ENCODE measurements around the gene NFIA.
A peak's percentile ranks its signal among the peaks of the same experiment; 100 is the strongest.

Gene NFIA

GRCh38 chr1:61174060-61174795, 91.9 kb downstream of the NFIA start:
- DNase-seq (ENCODE audit: low read depth) = no peak
- H3K4me3 ChIP-seq (ENCODE audit: low read length) = no peak overlapping the region
- TF ChIP-seq CTCF (conservative IDR thresholded peaks at IDR 0.05; ENCODE audit: low read depth, low read length) = no peak

GRCh38 chr1:61175976-61176375, 93.6 kb downstream of the NFIA start:
- DNase-seq (ENCODE audit: low read depth) = no peak
- no peak overlapping the region for H3K4me3 ChIP-seq (ENCODE audit: low read length)
- no peak for TF ChIP-seq CTCF (conservative IDR thresholded peaks at IDR 0.05; ENCODE audit: low read depth, low read length)

GRCh38 chr1:61181067-61182038, 99.0 kb downstream of the NFIA start:
- TF ChIP-seq CTCF (conservative IDR thresholded peaks at IDR 0.05; ENCODE audit: low read depth, low read length) = no peak
- H3K4me3 ChIP-seq (ENCODE audit: low read length) = no peak overlapping the region

GRCh38 chr1:61182049-61182448, 99.7 kb downstream of the NFIA start:
- no peak overlapping the region for H3K4me3 ChIP-seq (ENCODE audit: low read length)
- DNase-seq (ENCODE audit: low read depth) = no peak

More at GRCh38 chr1:61181067-61182038, 99.0 kb downstream of the NFIA start:
- no peak for DNase-seq (ENCODE audit: low read depth)

GRCh38 chr1:61182480-61182879, 100.1 kb downstream of the NFIA start:
- no peak for DNase-seq (ENCODE audit: low read depth)
- no peak for TF ChIP-seq CTCF (conservative IDR thresholded peaks at IDR 0.05; ENCODE audit: low read depth, low read length)
- no peak overlapping the region for H3K4me3 ChIP-seq (ENCODE audit: low read length)

More at GRCh38 chr1:61182049-61182448, 99.7 kb downstream of the NFIA start:
- no peak for TF ChIP-seq CTCF (conservative IDR thresholded peaks at IDR 0.05; ENCODE audit: low read depth, low read length)

GRCh38 chr1:61183471-61184039, 101.2 kb downstream of the NFIA start:
- DNase-seq (ENCODE audit: low read depth) = no peak

More at GRCh38 chr1:61183471-61184039, 101.2 kb downstream of the NFIA start:
- H3K4me3 ChIP-seq (ENCODE audit: low read length) = peak overlapping the region; percentile 30
- TF ChIP-seq CTCF (conservative IDR thresholded peaks at IDR 0.05; ENCODE audit: low read depth, low read length) = no peak
